Mammary epithelial cell (primary cell): ENCODE data around the gene ZFP36L1.

Source experiments
- EZH2 ChIP-seq: IDR thresholded peaks from 2 replicates; pipeline ENCODE4 v1.6.1; 2012; ENCODE audit warnings: low read length, inconsistent platforms, borderline replicate concordance
- TF ChIP-seq, protein P1 (sequence below), 2 donors: IDR thresholded peaks in 1 of 2; conservative IDR thresholded peaks in 1 of 2; 2 replicates each; pipeline ENCODE4 v1.5.1; 2011 to 2012; ENCODE audit warnings: inconsistent platforms in 2 of 2, low read length in 2 of 2, mild to moderate bottlenecking in 2 of 2, control low read depth in 1 of 2, low read depth in 1 of 2; ENCODE audit not compliant: insufficient read depth in 1 of 2; ENCODE audit errors: extremely low read depth in 1 of 2

DNA sequence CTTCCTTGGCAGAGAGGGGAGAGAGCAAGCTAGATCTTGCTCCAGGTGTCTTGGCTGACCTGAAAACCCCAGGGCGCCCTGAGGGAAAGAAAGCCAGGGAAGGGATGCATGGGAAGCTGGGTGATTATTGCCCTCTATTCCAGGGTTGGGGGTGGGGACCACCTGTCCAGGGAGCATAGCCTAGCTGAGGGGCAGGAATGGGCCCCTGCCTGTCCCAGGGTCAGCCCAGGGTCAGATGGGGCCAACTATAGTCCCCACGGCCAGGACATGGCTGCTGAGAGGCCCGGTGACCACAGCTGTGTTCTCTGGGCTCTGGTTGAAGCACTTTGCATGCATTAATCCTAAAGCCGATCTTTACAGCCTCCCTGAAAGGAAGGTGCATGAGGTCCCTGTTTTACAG lies 30.1 kb upstream of the ZFP36L1 start:
- TF ChIP-seq, protein P1, sequence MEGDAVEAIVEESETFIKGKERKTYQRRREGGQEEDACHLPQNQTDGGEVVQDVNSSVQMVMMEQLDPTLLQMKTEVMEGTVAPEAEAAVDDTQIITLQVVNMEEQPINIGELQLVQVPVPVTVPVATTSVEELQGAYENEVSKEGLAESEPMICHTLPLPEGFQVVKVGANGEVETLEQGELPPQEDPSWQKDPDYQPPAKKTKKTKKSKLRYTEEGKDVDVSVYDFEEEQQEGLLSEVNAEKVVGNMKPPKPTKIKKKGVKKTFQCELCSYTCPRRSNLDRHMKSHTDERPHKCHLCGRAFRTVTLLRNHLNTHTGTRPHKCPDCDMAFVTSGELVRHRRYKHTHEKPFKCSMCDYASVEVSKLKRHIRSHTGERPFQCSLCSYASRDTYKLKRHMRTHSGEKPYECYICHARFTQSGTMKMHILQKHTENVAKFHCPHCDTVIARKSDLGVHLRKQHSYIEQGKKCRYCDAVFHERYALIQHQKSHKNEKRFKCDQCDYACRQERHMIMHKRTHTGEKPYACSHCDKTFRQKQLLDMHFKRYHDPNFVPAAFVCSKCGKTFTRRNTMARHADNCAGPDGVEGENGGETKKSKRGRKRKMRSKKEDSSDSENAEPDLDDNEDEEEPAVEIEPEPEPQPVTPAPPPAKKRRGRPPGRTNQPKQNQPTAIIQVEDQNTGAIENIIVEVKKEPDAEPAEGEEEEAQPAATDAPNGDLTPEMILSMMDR (conservative IDR thresholded peaks at IDR 0.05 in 1 of 2, IDR thresholded peaks at IDR 0.05 in 1 of 2; ENCODE audit: extremely low read depth in 1 of 2, insufficient read depth in 1 of 2, low read depth in 1 of 2, low read length in 2 of 2) = no peak
- no peak for TF ChIP-seq EZH2
